GM23248 (cell line): ENCODE data around the gene ENTPD8. TPM values are rescaled to one million over a fixed set of nuclear protein-coding genes. Genes with fewer than 3 reads are reported as not detected.
"Not testable (repeated sequence)": the region's sequence is repeated elsewhere in the genome, so short reads cannot be mapped to it uniquely, and the experiment has no call there.

ENCODE experiments used
- DNase-seq: peaks from one replicate; pipeline ENCODE4 v3.0.0-alpha.2; 2015
- H2AFZ ChIP-seq: fragments of 200-600 bp; sonication (generic); 2 replicates; pipeline ENCODE4 v1.6.1; 2016; ENCODE audit warnings: antibody characterized with exemption
- H3F3A ChIP-seq: fragments of 200-600 bp; sonication (generic); 2 replicates; pipeline ENCODE4 v1.6.1; 2016; ENCODE audit warnings: mild to moderate bottlenecking, antibody characterized with exemption, mixed run types; ENCODE audit not compliant: insufficient read depth
- H3K27ac ChIP-seq: fragments of 200-600 bp; sonication (generic); 2 replicates; pipeline ENCODE4 v1.5.1; 2016; ENCODE audit warnings: mild to moderate bottlenecking
- H3K27me3 ChIP-seq: fragments of 200-600 bp; sonication (generic); replicated peaks from 2 replicates; pipeline ENCODE4 v1.6.1; 2016; ENCODE audit warnings: mild to moderate bottlenecking; ENCODE audit not compliant: insufficient read depth
- H3K36me3 ChIP-seq: fragments of 200-600 bp; sonication (generic); 2 replicates; pipeline ENCODE4 v1.6.1; 2016; ENCODE audit warnings: low read depth, mild to moderate bottlenecking
- H3K4me1 ChIP-seq: fragments of 200-600 bp; sonication (generic); 2 replicates; pipeline ENCODE4 v1.6.1; 2016; ENCODE audit warnings: mild to moderate bottlenecking; ENCODE audit not compliant: insufficient read depth
- H3K4me2 ChIP-seq: fragments of 200-600 bp; sonication (generic); one replicate; pipeline ENCODE4 v1.6.1; 2016; ENCODE audit warnings: mild to moderate bottlenecking; ENCODE audit not compliant: unreplicated experiment
- H3K4me3 ChIP-seq: fragments of 200-600 bp; sonication (generic); 2 replicates; pipeline ENCODE4 v1.5.1; 2016; ENCODE audit warnings: mild to moderate bottlenecking
- H3K79me2 ChIP-seq: fragments of 200-600 bp; sonication (generic); 2 replicates; pipeline ENCODE4 v1.6.1; 2016; ENCODE audit warnings: mild to moderate bottlenecking; ENCODE audit not compliant: insufficient read depth
- H3K9ac ChIP-seq: fragments of 200-600 bp; sonication (generic); 2 replicates; pipeline ENCODE4 v1.6.1; 2016; ENCODE audit warnings: mild to moderate bottlenecking
- H3K9me2 ChIP-seq: fragments of 200-600 bp; sonication (generic); 2 replicates; pipeline ENCODE4 v1.6.1; 2016; ENCODE audit warnings: mixed run types, mild to moderate bottlenecking, moderate library complexity; ENCODE audit not compliant: insufficient read depth
- H3K9me3 ChIP-seq: fragments of 200-600 bp; sonication (generic); one replicate; pipeline ENCODE4 v1.6.1; 2017; ENCODE audit warnings: low read depth
- H4K20me1 ChIP-seq: fragments of 200-600 bp; sonication (generic); 2 replicates; pipeline ENCODE4 v1.6.0; 2016; ENCODE audit not compliant: insufficient read depth
- EZH2 ChIP-seq: fragments of 200-600 bp; sonication (generic); IDR thresholded peaks from 2 replicates; pipeline ENCODE4 v1.6.1; 2018; ENCODE audit warnings: antibody characterized with exemption, mild to moderate bottlenecking; ENCODE audit not compliant: insufficient read depth, poor library complexity, severe bottlenecking
- EZH2phosphoT487 ChIP-seq: fragments of 200-600 bp; sonication (generic); IDR thresholded peaks from 2 replicates; pipeline ENCODE4 v1.6.1; 2018; ENCODE audit warnings: antibody characterized with exemption, moderate library complexity, mild to moderate bottlenecking, low read depth; ENCODE audit not compliant: insufficient read depth
- whole genome bisulfite sequencing, 2 experiments: methylation state at CpG; one replicate each; pipeline ENCODE4 v1.1.6; 2015 to 2017; ENCODE audit warnings: low lambda C conversion rate in 2 of 2, low coverage in 1 of 2; ENCODE audit errors: missing lambda C conversion rate in 2 of 2; 5-methylcytosine and 5-hydroxymethylcytosine counted together
- in situ Hi-C: fragments of 300-500 bp; cut with MboI; formaldehyde crosslinking; loops from 2 replicates; pipeline ENCODE4 v1.15.0; 2020
- polyA plus RNA-seq: library from polyadenylated mRNA; unstranded; fragments of >200 nt; fragmentation: Nextera tagmentation; extraction: Ambion mirVana; gene quantifications from 2 replicates; pipeline ENCODE4 v1.2.1, GENCODE V29; 2016
- total RNA-seq: library from RNA; depleted of rRNA; stranded (reverse); fragments of >200 nt; shearing (Covaris generic); gene quantifications from 2 replicates; pipeline ENCODE4 v1.2.3, GENCODE V29; 2014

The ENTPD8 gene
- total and polyA plus RNA-seq, 2 experiments from 2014 or later, result not detected

GRCh38 chr9:137467161-137467581 lies 26.0 kb upstream of the ENTPD8 start:
- WGBS, 2 experiments, result 86 to 92% methylated on average over 16 of the region's 16 CpGs
- Histone ChIP-seq H2AFZ (no peak overlapping the region), H3K4me2 (no peak overlapping the region), H3K9ac (no peak overlapping the region), H3K27ac (no peak overlapping the region), H3F3A (peaks cover 8% of the 10 kb centered on the region; the same call in 1 of the 2 replicates), H3K4me3 (no peak overlapping the region), H3K27me3 (no peaks in the 10 kb centered on the region), H3K4me1 (no peaks in the 10 kb centered on the region), H3K79me2 (no peaks in the 10 kb centered on the region), H3K9me3 (no peaks in the 10 kb centered on the region), H3K9me2 (no peaks in the 10 kb centered on the region), H4K20me1 (no peaks in the 10 kb centered on the region), H3K36me3 (no peaks in the 10 kb centered on the region)
- in situ Hi-C loops, result no loop called here
- DNase-seq, result no peak
- TF ChIP-seq EZH2phosphoT487, result no peak
- no peak for TF ChIP-seq EZH2

DNA sequence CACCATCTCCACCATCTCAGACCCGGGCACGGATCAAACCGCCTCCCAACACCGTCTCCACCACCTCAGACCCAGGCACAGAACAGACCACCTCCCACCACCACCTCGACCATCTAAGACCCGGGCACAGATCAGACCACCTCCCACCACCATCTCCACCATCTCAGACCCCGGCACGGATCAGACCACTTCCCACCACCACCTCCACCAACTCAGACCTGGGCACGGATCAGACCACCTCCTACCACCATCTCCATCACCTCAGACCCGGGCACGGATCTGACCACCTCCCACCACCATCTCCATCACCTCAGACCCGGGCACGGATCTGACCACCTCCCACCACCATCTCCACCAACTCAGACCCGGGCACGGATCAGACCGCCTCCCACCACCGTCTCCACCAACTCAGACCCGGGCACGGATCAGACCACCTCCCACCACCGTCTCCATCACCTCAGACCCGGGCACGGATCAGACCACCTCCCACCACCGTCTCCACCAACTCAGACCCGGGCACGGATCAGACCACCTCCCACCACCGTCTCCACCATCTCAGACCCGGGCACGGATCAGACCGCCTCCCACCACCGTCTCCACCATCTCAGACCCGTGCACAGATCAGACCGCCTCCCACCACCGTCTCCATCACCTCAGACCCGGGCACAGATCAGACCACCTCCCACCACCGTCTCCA lies 25.4 kb upstream of the ENTPD8 start:
- H3K4me3 ChIP-seq, H3K27ac ChIP-seq, H3F3A ChIP-seq, H3K4me2 ChIP-seq, H3K4me1 ChIP-seq, H2AFZ ChIP-seq, H3K9me2 ChIP-seq, H3K36me3 ChIP-seq, H3K79me2 ChIP-seq, H3K27me3 ChIP-seq, DNase-seq, H4K20me1 ChIP-seq, H3K9me3 ChIP-seq, H3K9ac ChIP-seq, in situ Hi-C loops: not testable (repeated sequence)
- 86 to 89% methylated on average over 11 to 35 of the region's 35 CpGs for WGBS, 2 experiments

GRCh38 chr9:137465720-137466388 lies 24.7 kb upstream of the ENTPD8 start:
- H3K36me3 ChIP-seq, result no peaks in the 10 kb centered on the region
- H3K4me3 ChIP-seq, result no peak overlapping the region
- 85 to 87% methylated on average over 23 of the region's 23 CpGs for WGBS, 2 experiments
- H3F3A ChIP-seq, result peaks cover 8% of the 10 kb centered on the region; the same call in 1 of the 2 replicates
- DNase-seq, result no peak
- no peaks in the 10 kb centered on the region for H3K79me2 ChIP-seq
- no peak for TF ChIP-seq EZH2phosphoT487
- no peak for TF ChIP-seq EZH2
- H3K27me3 ChIP-seq, result no peaks in the 10 kb centered on the region
- no peak overlapping the region for H3K4me2 ChIP-seq
- no peaks in the 10 kb centered on the region for H4K20me1 ChIP-seq
- H3K9ac ChIP-seq, result no peak overlapping the region
- H3K27ac ChIP-seq, result no peak overlapping the region
- H3K9me3 ChIP-seq, result no peaks in the 10 kb centered on the region
- in situ Hi-C loops, result no loop called here
- H2AFZ ChIP-seq, result no peak overlapping the region
- no peaks in the 10 kb centered on the region for H3K9me2 ChIP-seq
- H3K4me1 ChIP-seq, result no peaks in the 10 kb centered on the region

DNA sequence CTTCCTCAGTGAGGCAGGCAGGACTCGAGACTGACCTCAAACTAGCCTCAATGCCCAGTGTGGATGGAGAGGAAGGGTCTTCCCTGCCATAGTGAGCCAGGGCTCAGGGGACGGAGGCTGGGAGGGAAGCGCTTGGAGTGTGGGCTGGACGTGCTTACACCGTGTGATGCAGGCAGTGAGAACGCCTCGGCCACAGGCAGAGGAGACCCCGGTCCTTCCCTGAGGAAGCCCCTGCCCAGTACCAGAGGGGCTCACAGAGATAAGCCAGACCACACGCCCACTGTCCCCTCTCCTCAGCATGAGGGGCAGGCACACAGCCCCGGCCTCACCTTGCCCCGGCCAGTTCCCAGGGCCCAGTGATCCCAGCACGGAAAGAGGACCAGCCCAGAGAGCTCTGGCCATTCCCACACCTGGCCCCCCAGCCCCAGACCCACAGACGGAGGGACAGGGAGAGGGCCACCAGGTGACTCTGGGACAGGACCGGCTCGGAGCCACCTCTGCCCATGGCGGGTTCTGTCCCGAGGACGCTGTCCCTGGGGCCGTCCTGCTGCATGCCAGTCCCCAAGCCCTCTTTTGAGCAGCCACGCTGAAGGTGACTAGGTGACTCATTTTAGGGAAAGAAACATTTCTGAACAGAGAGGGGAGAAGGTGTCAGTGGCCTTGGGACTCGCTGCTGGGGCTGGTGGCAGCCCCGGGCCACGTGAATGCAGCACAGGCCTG lies 24.0 kb upstream of the ENTPD8 start:
- H2AFZ ChIP-seq, result no peak overlapping the region
- no peak overlapping the region for H3K4me3 ChIP-seq
- H3K9me3 ChIP-seq, result no peaks in the 10 kb centered on the region
- H3K79me2 ChIP-seq, result no peaks in the 10 kb centered on the region
- no peaks in the 10 kb centered on the region for H4K20me1 ChIP-seq
- 86 to 90% methylated on average over 23 of the region's 23 CpGs for WGBS, 2 experiments
- DNase-seq, result no peak
- no peaks in the 10 kb centered on the region for H3K4me1 ChIP-seq
- in situ Hi-C loops, result no loop called here
- H3K4me2 ChIP-seq, result no peak overlapping the region
- TF ChIP-seq EZH2, result no peak
- no peak for TF ChIP-seq EZH2phosphoT487
- H3K27ac ChIP-seq, result no peak overlapping the region
- no peak overlapping the region for H3K9ac ChIP-seq
- H3K9me2 ChIP-seq, result no peaks in the 10 kb centered on the region
- H3F3A ChIP-seq, result peaks cover 8% of the 10 kb centered on the region; the same call in 1 of the 2 replicates
- H3K27me3 ChIP-seq, result no peaks in the 10 kb centered on the region
- no peaks in the 10 kb centered on the region for H3K36me3 ChIP-seq
